GM18867 (cell line): Measurements from ENCODE around the gene ZNRF1.

Source experiments
- ATAC-seq: cut with Tn5 transposase; IDR thresholded peaks from one replicate; pipeline ENCODE4 v1.9.1; 2021; ENCODE audit warnings: mild to moderate bottlenecking, moderate library complexity; ENCODE audit not compliant: unreplicated experiment

ZNRF1 gene

GRCh38 chr16:75058806-75059205 is 60.0 kb downstream of the ZNRF1 start:
- no peak for ATAC-seq

DNA sequence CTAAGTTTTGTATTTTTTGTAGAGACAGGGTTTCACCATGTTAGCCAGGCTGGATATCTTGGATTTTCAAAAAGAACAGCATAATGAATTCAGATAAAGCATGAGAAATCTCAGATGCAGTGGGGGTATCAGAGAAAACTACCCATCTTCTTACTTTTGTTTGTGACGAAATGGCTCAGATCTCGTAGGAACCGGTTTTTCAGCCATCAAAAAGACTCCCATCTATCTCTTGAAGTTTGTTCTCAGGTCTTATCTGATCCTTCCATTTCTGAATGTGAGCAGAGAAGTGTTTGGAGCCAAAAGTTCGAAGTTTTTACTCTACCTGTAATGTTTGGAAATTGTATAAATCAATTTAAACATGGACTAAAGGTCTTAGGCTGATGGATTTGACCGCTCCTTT is 60.6 kb downstream of the ZNRF1 start:
- no peak for ATAC-seq

DNA sequence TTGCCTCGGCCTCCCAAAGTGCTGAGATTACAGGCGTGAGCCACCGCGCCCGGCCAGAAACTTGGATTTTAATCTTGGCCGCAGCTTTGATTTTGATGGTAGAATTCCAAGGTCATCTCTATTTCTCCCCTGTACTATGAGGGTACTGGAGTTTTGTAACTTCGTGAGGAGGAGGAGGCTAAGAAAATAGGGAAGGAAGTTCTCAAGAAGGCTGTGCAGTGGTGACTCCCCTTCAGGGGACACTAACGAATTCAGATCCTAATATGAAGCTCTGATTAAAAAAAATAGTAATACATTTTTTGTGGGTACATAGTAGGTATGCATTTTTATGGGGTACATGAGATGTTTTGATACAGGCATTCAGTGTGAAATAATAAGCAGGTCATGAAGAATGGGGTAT is 61.9 kb downstream of the ZNRF1 start:
- ATAC-seq = no peak

- no peak for ATAC-seq
Observed at GRCh38 chr16:75061669-75062068, 62.8 kb downstream of the ZNRF1 start.

DNA sequence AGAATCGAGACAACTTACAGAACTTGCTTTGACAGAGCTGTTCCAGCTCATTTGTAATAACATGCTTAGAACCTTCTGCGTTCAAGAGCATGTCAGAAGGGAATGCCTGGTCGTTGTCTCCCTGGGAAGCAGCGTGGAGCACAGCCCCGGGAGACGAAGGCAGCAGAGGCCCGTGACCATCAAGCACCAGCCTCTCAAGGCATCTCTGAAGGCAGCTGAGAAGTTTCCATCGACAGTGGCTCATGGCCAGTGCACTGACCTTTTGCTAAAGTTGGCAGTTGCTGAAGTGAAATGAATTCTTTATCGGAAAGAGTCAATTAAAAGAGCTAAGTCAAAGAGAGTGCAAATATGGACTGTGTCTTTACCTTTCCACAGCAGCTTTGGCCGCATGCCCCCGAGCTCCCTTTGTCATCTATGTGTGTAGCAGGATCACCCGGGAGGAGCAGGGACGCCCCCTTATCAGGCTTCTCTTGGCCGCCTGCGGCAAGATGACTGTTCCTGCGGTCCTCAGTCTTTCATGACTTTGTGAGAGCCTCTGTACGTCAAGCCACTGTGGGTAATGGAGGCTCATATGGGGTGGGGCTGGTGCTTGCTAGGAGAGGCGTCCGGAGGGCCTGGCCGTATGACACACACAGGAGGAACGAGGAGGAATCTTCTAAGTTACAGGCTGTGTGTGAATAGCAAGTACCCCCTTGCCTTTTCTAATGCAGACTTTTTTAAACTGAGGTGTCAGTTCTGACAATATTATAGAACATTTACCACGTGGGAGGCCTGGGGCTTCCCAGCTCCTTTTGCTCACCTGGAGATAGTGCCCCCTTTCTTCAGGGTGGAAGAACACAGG is 63.5 kb downstream of the ZNRF1 start:
- ATAC-seq = no peak

DNA sequence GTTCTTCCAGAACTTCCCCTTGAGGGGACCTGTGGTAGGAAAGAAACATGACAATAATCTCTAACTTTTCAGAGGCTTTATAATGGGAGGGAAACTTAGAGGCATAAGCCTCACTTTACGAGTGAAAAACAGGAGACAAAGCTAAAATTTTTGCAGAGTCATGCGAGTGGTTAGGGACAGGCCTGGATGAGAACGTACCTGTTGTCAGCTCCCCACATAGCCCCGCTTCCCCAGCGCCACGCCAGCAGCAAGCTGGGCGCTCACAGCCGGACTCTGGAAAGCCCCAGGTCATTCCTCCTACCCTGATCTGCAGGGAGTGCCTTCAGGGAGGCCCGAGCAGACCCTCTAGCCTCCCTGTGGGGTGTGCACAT is 64.1 kb downstream of the ZNRF1 start:
- no peak for ATAC-seq

DNA sequence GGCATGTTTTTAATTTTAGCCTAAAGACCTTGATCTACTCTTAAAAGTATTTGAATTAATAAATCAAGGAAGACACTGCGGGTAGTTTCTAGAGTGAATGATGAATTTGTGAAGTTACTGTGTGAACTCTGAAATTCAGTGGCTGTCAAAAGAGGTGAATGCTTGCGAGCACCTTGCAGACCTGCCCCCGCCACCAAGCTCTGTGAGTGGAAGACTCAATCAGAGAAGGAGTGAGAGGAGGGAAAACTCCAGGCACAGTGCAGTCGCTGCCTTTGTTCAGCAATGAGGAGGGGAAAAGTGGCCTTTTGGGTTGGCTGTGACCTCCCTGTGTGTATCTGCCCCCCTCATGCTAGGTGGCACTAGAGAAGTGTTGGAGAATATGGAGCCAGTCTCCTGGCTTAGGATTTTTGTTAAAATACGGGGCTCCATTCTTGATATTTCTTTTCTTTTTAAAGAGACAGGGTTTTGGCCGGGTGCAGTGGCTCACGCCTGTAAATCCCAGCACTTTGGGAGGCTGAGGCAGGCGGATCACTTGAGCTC is 64.8 kb downstream of the ZNRF1 start:
- ATAC-seq = no peak

- ATAC-seq = no peak
Observed at GRCh38 chr16:75064403-75065148, 65.8 kb downstream of the ZNRF1 start.

DNA sequence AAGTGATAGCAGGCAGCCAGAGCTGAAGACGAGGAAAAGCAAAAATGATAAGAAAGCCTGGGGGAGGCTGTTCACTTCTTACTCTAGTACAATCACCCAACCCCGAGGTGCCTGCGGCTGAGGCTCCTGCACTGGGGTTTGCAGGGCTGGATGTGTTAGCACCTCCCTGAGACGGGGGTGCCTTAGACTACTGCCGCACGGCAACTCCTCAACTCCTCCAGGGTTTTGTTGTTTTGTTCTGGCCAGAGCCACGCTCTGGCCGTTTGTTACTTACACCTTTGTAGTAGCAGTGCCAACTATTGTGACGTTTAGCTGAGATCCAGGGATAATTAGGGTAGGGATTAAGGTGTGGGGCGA is 66.3 kb downstream of the ZNRF1 start:
- no peak for ATAC-seq

DNA sequence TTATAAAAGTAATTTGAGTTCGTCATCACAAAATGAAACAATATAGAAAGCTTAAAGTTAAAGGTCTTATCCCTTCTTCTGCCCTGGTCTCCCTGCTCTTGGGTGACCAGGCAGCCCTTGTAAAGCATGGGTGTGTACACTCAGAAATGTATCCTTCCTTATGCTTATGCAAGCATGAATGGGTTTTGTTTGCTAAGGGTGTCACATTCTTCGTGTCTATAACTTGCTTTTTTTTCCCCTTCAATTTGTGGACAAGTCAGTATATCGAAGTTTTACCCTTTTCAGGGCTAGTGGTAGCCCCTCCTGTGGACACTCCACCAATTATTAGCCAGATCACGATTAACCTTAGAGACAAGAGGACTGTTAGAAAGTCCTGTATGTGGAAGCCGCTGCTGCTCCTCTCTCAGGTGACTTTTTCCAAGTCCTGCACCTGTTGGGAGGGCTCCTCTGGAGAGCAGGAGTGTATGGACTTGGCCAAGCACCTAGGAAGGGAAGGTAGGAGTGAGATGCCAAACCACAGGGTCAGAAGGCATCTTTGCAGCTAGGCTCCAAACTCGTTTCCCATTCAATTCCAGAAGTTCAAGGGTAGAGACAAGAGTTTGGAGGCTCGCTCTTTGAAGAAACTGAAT is 66.8 kb downstream of the ZNRF1 start:
- no peak for ATAC-seq

DNA sequence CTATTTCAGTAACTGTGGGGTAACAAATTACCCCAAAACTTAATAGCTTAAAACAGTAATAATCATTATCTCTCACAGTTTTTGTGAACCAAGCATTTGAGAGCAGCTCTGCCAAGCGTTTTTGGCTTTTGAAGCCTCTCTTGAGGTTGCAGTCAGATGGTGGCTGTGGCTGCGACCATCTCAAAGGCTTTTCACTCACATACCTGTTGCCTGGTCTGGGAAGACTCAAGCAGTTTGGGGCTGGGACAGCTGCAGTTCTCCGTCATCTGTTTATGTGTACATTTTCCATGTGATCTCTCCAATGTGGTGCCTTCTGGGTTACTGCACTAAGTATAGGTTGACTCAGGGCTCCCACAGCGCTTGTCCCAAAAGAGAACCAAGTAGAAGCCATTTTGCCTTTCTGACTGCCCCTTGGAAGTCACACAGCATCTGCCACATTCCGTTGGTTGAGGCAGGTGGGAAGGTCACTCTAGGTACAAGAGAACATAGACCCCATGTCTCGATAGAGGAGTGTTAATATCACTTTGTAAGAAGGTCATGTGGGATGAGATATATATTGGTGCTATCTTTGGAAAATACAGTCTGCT is 68.1 kb downstream of the ZNRF1 start:
- no peak for ATAC-seq

GRCh38 chr16:75068085-75069031 is 69.5 kb downstream of the ZNRF1 start:
- ATAC-seq = no peak

- ATAC-seq = no peak
Observed at GRCh38 chr16:75070012-75070841, 71.4 kb downstream of the ZNRF1 start.

- no peak for ATAC-seq
Observed at GRCh38 chr16:75071621-75072020, 72.8 kb downstream of the ZNRF1 start.

- ATAC-seq = no peak
Observed at GRCh38 chr16:75072239-75072947, 73.6 kb downstream of the ZNRF1 start.

- ATAC-seq = no peak
Observed at GRCh38 chr16:75073545-75074303, 74.9 kb downstream of the ZNRF1 start.

GRCh38 chr16:75074304-75074793 is 75.5 kb downstream of the ZNRF1 start:
- ATAC-seq = no peak
